Measurements from ENCODE around the gene NTN1.

DNA sequence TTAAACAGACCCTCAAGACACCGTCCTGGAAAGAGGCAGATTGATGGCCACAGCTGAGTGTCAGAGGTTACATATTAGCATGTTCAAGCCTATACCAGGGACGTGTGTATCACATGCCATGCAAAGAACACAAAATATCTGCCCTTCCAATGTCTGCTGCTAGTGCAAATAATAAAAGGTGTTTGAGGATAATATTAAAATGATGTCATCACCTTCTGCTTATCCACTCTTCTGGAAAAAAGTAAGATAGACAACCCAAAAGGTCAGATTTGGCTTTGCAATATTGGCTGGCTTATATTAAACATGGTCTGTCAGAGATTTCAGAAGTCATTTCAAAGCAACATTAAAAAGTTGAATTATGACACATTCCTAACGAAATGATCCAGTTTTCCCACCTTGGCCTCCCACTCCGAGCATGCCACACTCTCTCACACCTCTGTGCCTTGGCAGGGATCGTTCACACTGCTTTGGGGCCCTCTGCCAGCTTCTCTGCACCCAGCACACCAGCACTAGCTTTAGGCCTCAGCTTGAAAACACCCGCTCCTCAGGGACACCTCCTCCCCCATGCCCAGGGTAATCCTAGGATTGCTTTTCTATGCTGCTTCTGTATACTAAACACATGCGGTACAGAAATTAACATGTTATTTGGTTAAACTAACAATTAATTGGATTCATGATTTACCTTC is 248.2 kb downstream of the NTN1 start:
- TF ChIP-seq, protein P1, sequence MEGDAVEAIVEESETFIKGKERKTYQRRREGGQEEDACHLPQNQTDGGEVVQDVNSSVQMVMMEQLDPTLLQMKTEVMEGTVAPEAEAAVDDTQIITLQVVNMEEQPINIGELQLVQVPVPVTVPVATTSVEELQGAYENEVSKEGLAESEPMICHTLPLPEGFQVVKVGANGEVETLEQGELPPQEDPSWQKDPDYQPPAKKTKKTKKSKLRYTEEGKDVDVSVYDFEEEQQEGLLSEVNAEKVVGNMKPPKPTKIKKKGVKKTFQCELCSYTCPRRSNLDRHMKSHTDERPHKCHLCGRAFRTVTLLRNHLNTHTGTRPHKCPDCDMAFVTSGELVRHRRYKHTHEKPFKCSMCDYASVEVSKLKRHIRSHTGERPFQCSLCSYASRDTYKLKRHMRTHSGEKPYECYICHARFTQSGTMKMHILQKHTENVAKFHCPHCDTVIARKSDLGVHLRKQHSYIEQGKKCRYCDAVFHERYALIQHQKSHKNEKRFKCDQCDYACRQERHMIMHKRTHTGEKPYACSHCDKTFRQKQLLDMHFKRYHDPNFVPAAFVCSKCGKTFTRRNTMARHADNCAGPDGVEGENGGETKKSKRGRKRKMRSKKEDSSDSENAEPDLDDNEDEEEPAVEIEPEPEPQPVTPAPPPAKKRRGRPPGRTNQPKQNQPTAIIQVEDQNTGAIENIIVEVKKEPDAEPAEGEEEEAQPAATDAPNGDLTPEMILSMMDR (IDR thresholded peaks at IDR 0.05), result no peak
- no peak for TF ChIP-seq POLR2A (IDR thresholded peaks at IDR 0.05)
